C4-2B (cell line): ENCODE results near the gene RETN.

Experiments used
- CTCF ChIP-seq: fragments of 450-650 bp; conservative IDR thresholded peaks from 2 replicates; pipeline ENCODE4 v1.5.1; 2017; ENCODE audit warnings: mild to moderate bottlenecking
- ZFX ChIP-seq: fragments of 450-650 bp; IDR thresholded peaks from 2 replicates; pipeline ENCODE4 v1.6.1; 2017

- TF ChIP-seq CTCF: no peak
- TF ChIP-seq ZFX: no peak
Measured at GRCh38 chr19:7648265-7649014, 20.4 kb upstream of the RETN start.
